Left ventricle myocardium inferior (tissue), 1 donor: ENCODE results near the gene SMPD1. TPM values are rescaled to one million over a fixed set of nuclear protein-coding genes. Genes with fewer than 3 reads are reported as not detected.

Experiments used
- DNase-seq: peaks from one replicate; pipeline ENCODE4 v3.0.0-alpha.2; 2020
- H3K27ac ChIP-seq: fragments of 200-600 bp; replicated peaks from 2 replicates; pipeline ENCODE4 v1.8.0; 2021
- H3K27me3 ChIP-seq: fragments of 200-600 bp; 2 replicates; pipeline ENCODE4 v1.8.0; 2021; ENCODE audit warnings: low read depth
- H3K36me3 ChIP-seq: fragments of 200-600 bp; 2 replicates; pipeline ENCODE4 v1.8.0; 2021
- H3K4me1 ChIP-seq: fragments of 200-600 bp; 2 replicates; pipeline ENCODE4 v1.8.0; 2021
- H3K4me3 ChIP-seq: fragments of 200-600 bp; 2 replicates; pipeline ENCODE4 v1.8.0; 2021; ENCODE audit warnings: mild to moderate bottlenecking, moderate library complexity
- H3K9me3 ChIP-seq: fragments of 200-600 bp; replicated peaks from 2 replicates; pipeline ENCODE4 v1.8.0; 2021
- CTCF ChIP-seq: fragments of 200-600 bp; IDR thresholded peaks from 2 replicates; pipeline ENCODE4 v1.8.0; 2021; ENCODE audit warnings: antibody characterized with exemption, mild to moderate bottlenecking, borderline replicate concordance
- intact Hi-C: fragments of 100-400 bp; cut with micrococcal nuclease; formaldehyde crosslinking; loops from one replicate; pipeline ENCODE4 v1.11.0; 2022
- total RNA-seq: library from RNA; stranded (reverse); fragmentation: NEBNext Ultra II Directional; extraction: Animal tissue kit (Norgen Biotek cat#: 25700); gene quantifications from one replicate; pipeline ENCODE4 v1.2.1, GENCODE V29; 2021
- donor health status: DM: no; HTN: yes; CAD: no; lungs with severe emphysema.

The SMPD1 gene
- total RNA-seq, 1 donor from 2014 or later, result 49.7 TPM

DNA sequence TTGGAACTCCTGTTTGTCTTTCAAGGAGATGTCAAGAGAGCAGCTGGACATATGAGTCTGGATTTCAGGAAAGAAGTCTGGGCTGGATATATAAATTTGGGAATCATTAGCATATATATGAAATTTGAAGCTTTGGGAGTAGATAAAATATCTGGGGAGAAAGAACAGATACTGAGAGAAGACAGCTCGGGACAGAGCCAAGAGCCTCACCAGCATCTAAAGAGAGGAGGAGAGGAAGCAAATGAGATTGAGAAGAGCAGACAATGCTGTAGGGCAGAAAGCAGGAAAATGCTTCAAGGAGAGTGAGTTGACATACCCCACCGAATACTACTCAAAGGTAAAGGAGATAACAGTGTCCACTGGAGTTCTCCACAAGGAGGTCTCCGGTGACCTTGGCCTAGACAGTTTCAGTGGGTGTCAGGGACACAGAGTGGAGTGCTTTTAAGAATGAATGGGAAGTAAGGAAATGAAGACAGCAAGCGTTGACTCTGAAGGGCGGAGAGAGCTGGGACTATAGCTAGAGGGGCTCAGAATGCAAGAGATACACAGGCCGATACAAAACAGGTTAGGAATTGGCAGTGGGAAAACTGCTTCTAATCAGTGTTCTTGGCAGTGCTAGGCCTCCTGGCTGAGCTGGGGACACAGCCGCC lies 27.8 kb downstream of the SMPD1 start:
- Histone ChIP-seq H3K4me3 (peak overlapping the region; percentile 97), H3K27ac (peak overlapping the region; percentile 97), H3K4me1 (peaks cover 48% of the 10 kb centered on the region), H3K36me3 (no peaks in the 10 kb centered on the region), H3K27me3 (no peaks in the 10 kb centered on the region), H3K9me3 (no peaks in the 10 kb centered on the region)
- DNase-seq, result no peak
- no peak for TF ChIP-seq CTCF
- intact Hi-C loops, result no loop called here

GRCh38 chr11:6418557-6419008 lies 28.3 kb downstream of the SMPD1 start:
- DNase-seq, result peak; percentile 33
- intact Hi-C loops, result no loop called here
- TF ChIP-seq CTCF, result no peak
- Histone ChIP-seq H3K27me3 (no peaks in the 10 kb centered on the region), H3K36me3 (no peaks in the 10 kb centered on the region), H3K9me3 (no peaks in the 10 kb centered on the region), H3K4me1 (peaks cover 48% of the 10 kb centered on the region), H3K27ac (peak overlapping the region; percentile 97), H3K4me3 (peak overlapping the region; percentile 97)

GRCh38 chr11:6419009-6419631 lies 28.8 kb downstream of the SMPD1 start, which contains the start of gene APBB1:
APBB1 (minus strand) TSS chr11:6419094; CDS start chr11:6411347, 7,747 bp downstream.
- Histone ChIP-seq H3K4me3 (peak within 1 kb of the TSS; percentile 97), H3K27me3 (no peaks in the 10 kb centered on the region), H3K4me1 (peaks cover 48% of the 10 kb centered on the region), H3K9me3 (no peaks in the 10 kb centered on the region), H3K27ac (peak within 1 kb of the TSS; percentile 97), H3K36me3 (no peaks in the 10 kb centered on the region)
- DNase-seq, result peak; percentile 75
- intact Hi-C loops, result no loop called here
- peak; percentile 44 for TF ChIP-seq CTCF

DNA sequence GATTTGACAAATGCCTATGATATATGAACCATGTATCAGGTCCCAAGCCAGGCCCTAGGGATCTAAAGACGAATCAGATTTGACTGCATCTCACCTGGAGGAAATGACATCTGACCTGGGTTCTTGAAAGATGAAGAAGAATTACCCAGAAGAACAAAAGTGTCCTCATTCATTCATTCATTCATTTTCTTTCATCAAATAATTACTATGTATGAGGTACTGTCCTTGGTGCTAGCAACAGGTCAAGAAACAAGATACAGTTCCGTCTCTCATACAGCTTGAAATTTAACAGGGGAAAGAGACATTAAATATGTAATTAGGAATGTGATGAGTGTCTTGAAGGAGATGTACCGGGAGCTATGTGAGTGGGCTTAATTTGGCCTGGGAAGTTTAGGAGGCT lies 30.4 kb downstream of the SMPD1 start:
- Histone ChIP-seq H3K27me3 (no peaks in the 10 kb centered on the region), H3K27ac (no peak overlapping the region), H3K9me3 (no peaks in the 10 kb centered on the region), H3K36me3 (no peaks in the 10 kb centered on the region), H3K4me1 (peaks cover 36% of the 10 kb centered on the region), H3K4me3 (no peak overlapping the region)
- no peak for TF ChIP-seq CTCF
- DNase-seq, result no peak
- intact Hi-C loops, result no loop called here

GRCh38 chr11:6427516-6427915 lies 37.2 kb downstream of the SMPD1 start:
- no peak overlapping the region for H3K4me3 ChIP-seq
- intact Hi-C loops, result no loop called here
- no peak overlapping the region for H3K27ac ChIP-seq
- H3K9me3 ChIP-seq, result no peaks in the 10 kb centered on the region
- TF ChIP-seq CTCF, result no peak
- H3K4me1 ChIP-seq, result no peaks in the 10 kb centered on the region
- no peaks in the 10 kb centered on the region for H3K27me3 ChIP-seq
- H3K36me3 ChIP-seq, result no peaks in the 10 kb centered on the region
- DNase-seq, result no peak
